ENCODE measurements around the gene TBXAS1. TPM values are rescaled to one million over a fixed set of nuclear protein-coding genes. Genes with fewer than 3 reads are reported as not detected.

TBXAS1 gene
- total RNA-seq, 4 donors from 2014 or later = 9.0 to 22.2 (median 14.6) TPM

- Histone ChIP-seq H3K4me3 (no peak overlapping the region), H3K27me3 (no peaks in the 10 kb centered on the region), H3K27ac (no peak overlapping the region), H3K9me3 (no peaks in the 10 kb centered on the region), H3K36me3 (no peaks in the 10 kb centered on the region), H3K4me1 (peaks cover 0 to 15% (median 7%) of the 10 kb centered on the region in 4 donors)
- intact Hi-C loops (cut with DNase I; ENCODE audit: low total_unique reads) (no loop called here), in situ Hi-C loops (cut with MboI; ENCODE audit: low pct_ligation_motif_present in 1 of 4, low pct_unique_long_range_greater_than_20kb in 1 of 4, low sequenced_read_pairs in 3 of 4) (no loop called here)
- no peak for TF ChIP-seq POLR2AphosphoS5 (IDR thresholded peaks at IDR 0.05)
- no peak for TF ChIP-seq CTCF (IDR thresholded peaks at IDR 0.05)
- no peak for TF ChIP-seq EP300 (IDR thresholded peaks at IDR 0.05; ENCODE audit: low read depth)
- no peak for TF ChIP-seq POLR2A (IDR thresholded peaks at IDR 0.05)
- DNase-seq = no peak
- 71 to 79% methylated on average over 4 of the region's 4 CpGs for WGBS, 2 donors (ENCODE audit: low coverage in 1 of 2)
These were observed 16.4 kb downstream of the TBXAS1 start for GRCh38 chr7:139845443-139845805.

GRCh38 chr7:139846297-139846696, 17.2 kb downstream of the TBXAS1 start:
- H3K27ac ChIP-seq = no peak overlapping the region
- DNase-seq = no peak
- no peaks in the 10 kb centered on the region for H3K27me3 ChIP-seq
- WGBS, 2 donors (ENCODE audit: low coverage in 1 of 2) = 65 to 77% methylated on average over 4 of the region's 4 CpGs
- in situ Hi-C loops (cut with MboI; ENCODE audit: low pct_ligation_motif_present in 1 of 4, low pct_unique_long_range_greater_than_20kb in 1 of 4, low sequenced_read_pairs in 3 of 4) (no loop called here), intact Hi-C loops (cut with DNase I; ENCODE audit: low total_unique reads) (no loop called here)
- no peak for TF ChIP-seq POLR2AphosphoS5 (IDR thresholded peaks at IDR 0.05)
- no peak for TF ChIP-seq POLR2A (IDR thresholded peaks at IDR 0.05)
- TF ChIP-seq CTCF (IDR thresholded peaks at IDR 0.05) = no peak
- TF ChIP-seq EP300 (IDR thresholded peaks at IDR 0.05; ENCODE audit: low read depth) = no peak
- peaks cover 0 to 15% (median 7%) of the 10 kb centered on the region in 4 donors for H3K4me1 ChIP-seq
- H3K4me3 ChIP-seq = no peak overlapping the region
- no peaks in the 10 kb centered on the region for H3K9me3 ChIP-seq
- no peaks in the 10 kb centered on the region for H3K36me3 ChIP-seq

GRCh38 chr7:139848274-139848673, 19.2 kb downstream of the TBXAS1 start:
- WGBS, 2 donors (ENCODE audit: low coverage in 1 of 2) = 88 to 94% methylated on average over 2 of the region's 2 CpGs
- H3K27me3 ChIP-seq = no peaks in the 10 kb centered on the region
- intact Hi-C loops (cut with DNase I; ENCODE audit: low total_unique reads) = no loop called here

GRCh38 chr7:139850906-139851305, 21.8 kb downstream of the TBXAS1 start:
- intact Hi-C loops (cut with DNase I; ENCODE audit: low total_unique reads) = no loop called here
- WGBS, 2 donors (ENCODE audit: low coverage in 1 of 2) = 55% methylated on average over 3 of the region's 3 CpGs; no CpG with 5 or more reads in 1 of the 2 donors

More at GRCh38 chr7:139848274-139848673, 19.2 kb downstream of the TBXAS1 start:
- no peaks in the 10 kb centered on the region for H3K36me3 ChIP-seq
- no peak overlapping the region for H3K27ac ChIP-seq
- TF ChIP-seq POLR2AphosphoS5 (IDR thresholded peaks at IDR 0.05) (no peak), POLR2A (IDR thresholded peaks at IDR 0.05) (no peak), EP300 (IDR thresholded peaks at IDR 0.05; ENCODE audit: low read depth) (no peak), CTCF (IDR thresholded peaks at IDR 0.05) (no peak)
- no peaks in the 10 kb centered on the region for H3K9me3 ChIP-seq
- in situ Hi-C loops (cut with MboI; ENCODE audit: low pct_ligation_motif_present in 1 of 4, low pct_unique_long_range_greater_than_20kb in 1 of 4, low sequenced_read_pairs in 3 of 4) = no loop called here
- peaks cover 0 to 15% (median 7%) of the 10 kb centered on the region in 4 donors for H3K4me1 ChIP-seq
- DNase-seq = no peak
- no peak overlapping the region for H3K4me3 ChIP-seq

More at GRCh38 chr7:139850906-139851305, 21.8 kb downstream of the TBXAS1 start:
- Histone ChIP-seq H3K4me1 (peaks cover 0 to 4% (median 1%) of the 10 kb centered on the region in 4 donors), H3K36me3 (no peaks in the 10 kb centered on the region), H3K27me3 (no peaks in the 10 kb centered on the region), H3K4me3 (no peak overlapping the region), H3K9me3 (no peaks in the 10 kb centered on the region), H3K27ac (no peak overlapping the region)
- TF ChIP-seq CTCF (IDR thresholded peaks at IDR 0.05) (no peak), POLR2A (IDR thresholded peaks at IDR 0.05) (no peak), POLR2AphosphoS5 (IDR thresholded peaks at IDR 0.05) (no peak), EP300 (IDR thresholded peaks at IDR 0.05; ENCODE audit: low read depth) (no peak)
- no peak for DNase-seq
- in situ Hi-C loops (cut with MboI; ENCODE audit: low pct_ligation_motif_present in 1 of 4, low pct_unique_long_range_greater_than_20kb in 1 of 4, low sequenced_read_pairs in 3 of 4) = no loop called here

Measured in transverse colon (tissue), 4 donors.